ENCODE measurements around the gene LRP11. TPM values are rescaled to one million over a fixed set of nuclear protein-coding genes. Genes with fewer than 3 reads are reported as not detected.

The LRP11 gene
- total and polyA plus RNA-seq, 9 of the 15 experiments (the other 6 are each of a cell fraction or from before 2014, with no cell fraction given) = 0.51 to 3.5 (median 2.4) TPM

DNA sequence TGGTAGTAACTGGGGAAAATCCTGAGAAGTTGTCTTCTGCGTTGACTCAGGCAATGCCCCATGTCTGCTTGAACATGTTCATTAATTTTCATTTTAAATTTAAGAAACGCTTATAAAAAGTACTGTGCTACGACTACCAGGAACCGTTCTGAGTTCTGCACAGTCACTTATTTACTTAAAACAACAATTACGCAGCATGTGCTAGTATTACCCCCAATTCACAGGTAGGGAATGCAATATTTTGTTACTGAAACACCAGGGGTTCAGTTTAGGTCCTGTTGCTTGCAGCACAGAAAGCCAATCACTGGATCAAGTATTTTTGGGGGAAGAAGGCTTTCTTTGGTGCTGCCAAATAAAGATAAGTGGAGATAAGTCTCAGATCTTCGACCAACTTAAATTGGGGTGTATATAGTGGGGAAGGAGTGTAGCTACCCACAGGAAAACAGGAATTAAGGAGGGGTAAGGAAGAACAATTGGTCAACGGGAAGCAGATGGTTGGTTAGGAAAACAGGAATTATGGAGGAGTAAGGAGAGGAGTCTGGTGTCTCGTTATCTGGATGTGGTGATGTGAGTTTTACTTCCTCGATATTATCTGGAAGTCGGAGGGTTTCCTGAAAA, 5.2 kb upstream of the LRP11 start (continued):
- TF ChIP-seq ZNF3 (CRISPR knock-in tag; IDR thresholded peaks at IDR 0.05) (no peak), MEF2A (IDR thresholded peaks at IDR 0.05; ENCODE audit: control insufficient read depth, low read depth, low read length) (no peak), NRF1 (conservative IDR thresholded peaks at IDR 0.05 in 1 of 2, IDR thresholded peaks at IDR 0.05 in 1 of 2) (no peak), SNIP1 (IDR thresholded peaks at IDR 0.05; ENCODE audit: low read depth) (no peak), DPF2 (IDR thresholded peaks at IDR 0.05) (peak; percentile 76), HOXB6 (CRISPR knock-in tag; IDR thresholded peaks at IDR 0.05; ENCODE audit: borderline replicate concordance) (no peak), YY1 (IDR thresholded peaks at IDR 0.05; ENCODE audit: borderline replicate concordance in 1 of 3, control insufficient read depth in 1 of 3, extremely low read depth in 1 of 3, insufficient read depth in 3 of 3, insufficient read length in 1 of 3, insufficient replicate concordance in 2 of 3, low read depth in 1 of 3, low read length in 2 of 3) (no peak), ZNF77 (CRISPR knock-in tag; IDR thresholded peaks at IDR 0.05) (no peak), HDGF (IDR thresholded peaks at IDR 0.05) (no peak), HNRNPUL1 (IDR thresholded peaks at IDR 0.05; ENCODE audit: low read length) (no peak), MAFK (IDR thresholded peaks at IDR 0.05; ENCODE audit: low read length) (peak; percentile 35; the same call in 1 of the 2 replicates), ZNF217 (CRISPR knock-in tag; IDR thresholded peaks at IDR 0.05) (no peak), KDM5B (IDR thresholded peaks at IDR 0.05; ENCODE audit: insufficient replicate concordance, low read depth, low read length) (no peak), ZNF224 (CRISPR knock-in tag; IDR thresholded peaks at IDR 0.05) (no peak), FOXP1 (CRISPR knock-in tag; IDR thresholded peaks at IDR 0.05) (no peak; the same call in 1 of the 2 replicates), XRCC3 (IDR thresholded peaks at IDR 0.05) (0 out of 2 replicates have a peak, but pooled peaks have one; percentile 22), ARID1B (IDR thresholded peaks at IDR 0.05) (peak; percentile 59)
- TF ChIP-seq, protein P1, sequence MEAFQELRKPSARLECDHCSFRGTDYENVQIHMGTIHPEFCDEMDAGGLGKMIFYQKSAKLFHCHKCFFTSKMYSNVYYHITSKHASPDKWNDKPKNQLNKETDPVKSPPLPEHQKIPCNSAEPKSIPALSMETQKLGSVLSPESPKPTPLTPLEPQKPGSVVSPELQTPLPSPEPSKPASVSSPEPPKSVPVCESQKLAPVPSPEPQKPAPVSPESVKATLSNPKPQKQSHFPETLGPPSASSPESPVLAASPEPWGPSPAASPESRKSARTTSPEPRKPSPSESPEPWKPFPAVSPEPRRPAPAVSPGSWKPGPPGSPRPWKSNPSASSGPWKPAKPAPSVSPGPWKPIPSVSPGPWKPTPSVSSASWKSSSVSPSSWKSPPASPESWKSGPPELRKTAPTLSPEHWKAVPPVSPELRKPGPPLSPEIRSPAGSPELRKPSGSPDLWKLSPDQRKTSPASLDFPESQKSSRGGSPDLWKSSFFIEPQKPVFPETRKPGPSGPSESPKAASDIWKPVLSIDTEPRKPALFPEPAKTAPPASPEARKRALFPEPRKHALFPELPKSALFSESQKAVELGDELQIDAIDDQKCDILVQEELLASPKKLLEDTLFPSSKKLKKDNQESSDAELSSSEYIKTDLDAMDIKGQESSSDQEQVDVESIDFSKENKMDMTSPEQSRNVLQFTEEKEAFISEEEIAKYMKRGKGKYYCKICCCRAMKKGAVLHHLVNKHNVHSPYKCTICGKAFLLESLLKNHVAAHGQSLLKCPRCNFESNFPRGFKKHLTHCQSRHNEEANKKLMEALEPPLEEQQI (IDR thresholded peaks at IDR 0.05) = no peak
- TF ChIP-seq, protein P2, sequence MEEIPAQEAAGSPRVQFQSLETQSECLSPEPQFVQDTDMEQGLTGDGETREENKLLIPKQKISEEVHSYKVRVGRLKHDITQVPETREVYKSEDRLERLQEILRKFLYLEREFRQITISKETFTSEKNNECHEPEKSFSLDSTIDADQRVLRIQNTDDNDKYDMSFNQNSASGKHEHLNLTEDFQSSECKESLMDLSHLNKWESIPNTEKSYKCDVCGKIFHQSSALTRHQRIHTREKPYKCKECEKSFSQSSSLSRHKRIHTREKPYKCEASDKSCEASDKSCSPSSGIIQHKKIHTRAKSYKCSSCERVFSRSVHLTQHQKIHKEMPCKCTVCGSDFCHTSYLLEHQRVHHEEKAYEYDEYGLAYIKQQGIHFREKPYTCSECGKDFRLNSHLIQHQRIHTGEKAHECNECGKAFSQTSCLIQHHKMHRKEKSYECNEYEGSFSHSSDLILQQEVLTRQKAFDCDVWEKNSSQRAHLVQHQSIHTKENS (CRISPR knock-in tag; IDR thresholded peaks at IDR 0.05) = no peak
- TF ChIP-seq, protein P3, sequence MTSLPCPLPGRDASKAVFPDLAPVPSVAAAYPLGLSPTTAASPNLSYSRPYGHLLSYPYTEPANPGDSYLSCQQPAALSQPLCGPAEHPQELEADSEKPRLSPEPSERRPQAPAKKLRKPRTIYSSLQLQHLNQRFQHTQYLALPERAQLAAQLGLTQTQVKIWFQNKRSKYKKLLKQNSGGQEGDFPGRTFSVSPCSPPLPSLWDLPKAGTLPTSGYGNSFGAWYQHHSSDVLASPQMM (CRISPR knock-in tag; IDR thresholded peaks at IDR 0.05) = no peak
- TF ChIP-seq, protein P4, sequence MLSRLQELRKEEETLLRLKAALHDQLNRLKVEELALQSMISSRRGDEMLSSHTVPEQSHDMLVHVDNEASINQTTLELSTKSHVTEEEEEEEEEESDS (CRISPR knock-in tag; IDR thresholded peaks at IDR 0.05) = no peak
